CD14-positive monocyte (primary cell): Measurements from ENCODE around the gene FNDC3A. TPM values are rescaled to one million over a fixed set of nuclear protein-coding genes. Genes with fewer than 3 reads are reported as not detected.
A peak's percentile ranks its signal among the peaks of the same experiment; 100 is the strongest.

ENCODE experiments used
- DNase-seq, 3 donors: peaks; one replicate each; pipeline ENCODE4 v3.0.0-alpha.2; 2011 to 2022
- H2AFZ ChIP-seq: 2 replicates; pipeline ENCODE4 v1.6.0; 2012; ENCODE audit warnings: mild to moderate bottlenecking, low read depth, low read length, inconsistent platforms; ENCODE audit not compliant: insufficient read depth, poor library complexity, severe bottlenecking
- H3K27ac ChIP-seq, 2 donors: 1 replicate in 1 of 2; 2 replicates in 1 of 2; pipeline ENCODE4 v1.5.1; 2012 to 2013; ENCODE audit warnings: low read length in 2 of 2, control low read depth in 1 of 2, inconsistent platforms in 1 of 2, low read depth in 1 of 2, mild to moderate bottlenecking in 1 of 2
- H3K27me3 ChIP-seq, 2 donors: one replicate each; pipeline versions ENCODE4 v1.6.0 to v1.6.1; 2011 to 2013; ENCODE audit warnings: low read length in 2 of 2; ENCODE audit not compliant: control insufficient read depth in 2 of 2, insufficient read depth in 2 of 2
- H3K36me3 ChIP-seq, 2 donors: replicated peaks in 1 of 2; 1 replicate in 1 of 2; 2 replicates in 1 of 2; pipeline versions ENCODE4 v1.5.1 to v1.6.1; 2012 to 2013; ENCODE audit warnings: low read length in 2 of 2, control low read depth in 1 of 2, inconsistent platforms in 1 of 2, mild to moderate bottlenecking in 1 of 2; ENCODE audit not compliant: insufficient read depth in 2 of 2, control insufficient read depth in 1 of 2
- H3K4me1 ChIP-seq, 2 donors: 1 replicate in 1 of 2; 2 replicates in 1 of 2; pipeline versions ENCODE4 v1.5.1 to v1.6.1; 2012 to 2013; ENCODE audit warnings: low read length in 2 of 2, control low read depth in 1 of 2, inconsistent platforms in 1 of 2, mild to moderate bottlenecking in 1 of 2, moderate library complexity in 1 of 2; ENCODE audit not compliant: insufficient read depth in 2 of 2, control insufficient read depth in 1 of 2
- H3K4me2 ChIP-seq: replicated peaks from 2 replicates; pipeline ENCODE3; 2012; ENCODE audit warnings: low read length, moderate library complexity, mild to moderate bottlenecking; ENCODE audit not compliant: poor library complexity, severe bottlenecking; ENCODE audit errors: extremely low read depth
- H3K4me3 ChIP-seq, 3 experiments: fragments of 200-600 bp in 1 of 3; sonication (generic) in 1 of 3; replicated peaks in 1 of 3; 1 replicate in 2 of 3; 2 replicates in 1 of 3; pipeline ENCODE4 v1.5.1; 2011 to 2013; ENCODE audit warnings: low read length in 3 of 3, mild to moderate bottlenecking in 3 of 3, control low read depth in 2 of 3, low read depth in 2 of 3, inconsistent platforms in 1 of 3, moderate library complexity in 1 of 3
- H3K79me2 ChIP-seq: 2 replicates; pipeline ENCODE4 v1.6.0; 2012; ENCODE audit warnings: mild to moderate bottlenecking, control low read depth, inconsistent platforms, low read length, moderate library complexity; ENCODE audit not compliant: insufficient read depth
- H3K9ac ChIP-seq: 2 replicates; pipeline ENCODE4 v1.6.0; 2017; ENCODE audit warnings: low read length, mild to moderate bottlenecking; ENCODE audit not compliant: insufficient read depth, poor library complexity, severe bottlenecking
- H3K9me3 ChIP-seq, 2 donors: replicated peaks in 1 of 2; 1 replicate in 1 of 2; 2 replicates in 1 of 2; pipeline versions ENCODE4 v1.5.1 to v1.6.1; 2012 to 2013; ENCODE audit warnings: low read length in 2 of 2, control low read depth in 1 of 2; ENCODE audit not compliant: control insufficient read depth in 1 of 2, insufficient read depth in 1 of 2
- H4K20me1 ChIP-seq: 2 replicates; pipeline ENCODE4 v1.6.0; 2012; ENCODE audit warnings: mild to moderate bottlenecking, low read length, control low read depth, moderate library complexity; ENCODE audit not compliant: insufficient read depth
- H3K27ac Mint-ChIP-seq, 7 donors: one replicate each; pipeline ENCODE4 v1.8.0; 2020; ENCODE audit warnings: mild to moderate bottlenecking in 7 of 7, mixed read lengths in 7 of 7, moderate library complexity in 6 of 7, inconsistent platforms in 2 of 7
- H3K27me3 Mint-ChIP-seq, 3 donors: one replicate each; pipeline ENCODE4 v1.8.0; 2021 to 2022; ENCODE audit warnings: low read depth in 3 of 3, mild to moderate bottlenecking in 3 of 3, mixed read lengths in 3 of 3, moderate library complexity in 3 of 3, inconsistent platforms in 1 of 3
- H3K36me3 Mint-ChIP-seq, 2 donors: one replicate each; pipeline ENCODE4 v1.8.0; 2020; ENCODE audit warnings: mixed read lengths in 2 of 2, inconsistent platforms in 1 of 2, mild to moderate bottlenecking in 1 of 2
- H3K4me1 Mint-ChIP-seq: one replicate; pipeline ENCODE4 v1.8.0; 2020; ENCODE audit warnings: mild to moderate bottlenecking, mixed read lengths
- H3K4me3 Mint-ChIP-seq, 2 donors: one replicate each; pipeline ENCODE4 v1.8.0; 2020; ENCODE audit warnings: mild to moderate bottlenecking in 2 of 2, mixed read lengths in 2 of 2, moderate library complexity in 1 of 2
- H3K9me3 Mint-ChIP-seq, 7 donors: one replicate each; pipeline ENCODE4 v1.8.0; 2020 to 2022; ENCODE audit warnings: mixed read lengths in 7 of 7, mild to moderate bottlenecking in 6 of 7, moderate library complexity in 6 of 7, inconsistent platforms in 2 of 7
- WGBS: methylation state at CpG from one replicate; pipeline ENCODE4 v1.1.5; 2013; ENCODE audit warnings: missing lambda C conversion rate; ENCODE audit not compliant: insufficient coverage; 5-methylcytosine and 5-hydroxymethylcytosine counted together
- intact Hi-C, 2 donors: fragments of 100-400 bp; cut with micrococcal nuclease; formaldehyde crosslinking; loops; one replicate each; pipeline versions ENCODE4 v1.15.0 to v1.15.1; 2023
- polyA plus RNA-seq, 3 donors: library from polyadenylated mRNA; depleted of rRNA in 1 of 3; unstranded in 2 of 3; stranded (reverse) in 1 of 3; fragments of 300-500 nt in 2 of 3; fragments of >200 nt in 1 of 3; fragmentation: Illumina TruSeq in 2 of 3; gene quantifications; 1 replicate in 2 of 3; 2 replicates in 1 of 3; pipeline ENCODE4 v1.2.3, GENCODE V29; 2012 to 2021
- TF ChIP-seq, protein P1 (sequence below): fragments of 200-600 bp; IDR thresholded peaks from one replicate; pipeline ENCODE4 v1.8.0; 2022; ENCODE audit warnings: antibody characterized with exemption, mild to moderate bottlenecking

The FNDC3A gene
- polyA plus RNA-seq, 3 donors: 8.3 to 27.0 (median 12.0) TPM

GRCh38 chr13:49164712-49165111, 189.0 kb downstream of the FNDC3A start:
- Histone ChIP-seq H2AFZ (no peak overlapping the region), H3K27me3 (no peaks in the 10 kb centered on the region)

GRCh38 chr13:49165798-49166752, 190.4 kb downstream of the FNDC3A start:
- TF ChIP-seq, protein P1, sequence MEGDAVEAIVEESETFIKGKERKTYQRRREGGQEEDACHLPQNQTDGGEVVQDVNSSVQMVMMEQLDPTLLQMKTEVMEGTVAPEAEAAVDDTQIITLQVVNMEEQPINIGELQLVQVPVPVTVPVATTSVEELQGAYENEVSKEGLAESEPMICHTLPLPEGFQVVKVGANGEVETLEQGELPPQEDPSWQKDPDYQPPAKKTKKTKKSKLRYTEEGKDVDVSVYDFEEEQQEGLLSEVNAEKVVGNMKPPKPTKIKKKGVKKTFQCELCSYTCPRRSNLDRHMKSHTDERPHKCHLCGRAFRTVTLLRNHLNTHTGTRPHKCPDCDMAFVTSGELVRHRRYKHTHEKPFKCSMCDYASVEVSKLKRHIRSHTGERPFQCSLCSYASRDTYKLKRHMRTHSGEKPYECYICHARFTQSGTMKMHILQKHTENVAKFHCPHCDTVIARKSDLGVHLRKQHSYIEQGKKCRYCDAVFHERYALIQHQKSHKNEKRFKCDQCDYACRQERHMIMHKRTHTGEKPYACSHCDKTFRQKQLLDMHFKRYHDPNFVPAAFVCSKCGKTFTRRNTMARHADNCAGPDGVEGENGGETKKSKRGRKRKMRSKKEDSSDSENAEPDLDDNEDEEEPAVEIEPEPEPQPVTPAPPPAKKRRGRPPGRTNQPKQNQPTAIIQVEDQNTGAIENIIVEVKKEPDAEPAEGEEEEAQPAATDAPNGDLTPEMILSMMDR: no peak
- Histone ChIP-seq H3K79me2 (peaks cover 20% of the 10 kb centered on the region), H3K9ac (peak overlapping the region; percentile 17), H3K27me3 (no peaks in the 10 kb centered on the region), H3K36me3 (peaks cover 43 to 76% of the 10 kb centered on the region in 2 donors), H3K9me3 (peaks cover 15 to 19% of the 10 kb centered on the region in 2 donors), H3K4me2 (no peak overlapping the region), H2AFZ (no peak overlapping the region), H3K4me1 (peaks cover 11% of the 10 kb centered on the region in 2 donors), H3K4me3 (no peak overlapping the region), H3K27ac (peak overlapping the region in 1 of 2 donors; percentile 60), H4K20me1 (peaks cover 17% of the 10 kb centered on the region)
- Mint-ChIP-seq H3K27me3 (peaks cover 0 to 2% (median 0%) of the 10 kb centered on the region in 3 donors), H3K4me1 (peaks cover 18% of the 10 kb centered on the region), H3K9me3 (peaks cover 23 to 34% (median 31%) of the 10 kb centered on the region in 7 donors), H3K4me3 (no peak overlapping the region), H3K36me3 (peaks cover 58 to 68% of the 10 kb centered on the region in 2 donors), H3K27ac (peak overlapping the region; percentile 12 to 77 (median 72))
- DNase-seq: peak in 1 of 3 donors; percentile 31
- intact Hi-C loops: no loop called here
- WGBS: 53% methylated on average over 4 of the region's 5 CpGs

More at GRCh38 chr13:49164712-49165111, 189.0 kb downstream of the FNDC3A start:
- Mint-ChIP-seq H3K36me3 (peaks cover 60 to 67% of the 10 kb centered on the region in 2 donors), H3K4me3 (no peak overlapping the region), H3K27ac (no peak overlapping the region), H3K9me3 (peaks cover 23 to 37% (median 31%) of the 10 kb centered on the region in 7 donors), H3K27me3 (peaks cover 0 to 2% (median 0%) of the 10 kb centered on the region in 3 donors), H3K4me1 (peaks cover 18% of the 10 kb centered on the region)
- intact Hi-C loops: no loop called here
- no peak for DNase-seq
- Histone ChIP-seq H3K4me2 (no peak overlapping the region), H3K79me2 (peaks cover 20% of the 10 kb centered on the region), H4K20me1 (peaks cover 17% of the 10 kb centered on the region), H3K36me3 (peaks cover 35 to 64% of the 10 kb centered on the region in 2 donors), H3K4me1 (peaks cover 11% of the 10 kb centered on the region in 2 donors), H3K9ac (no peak overlapping the region), H3K9me3 (peaks cover 15 to 19% of the 10 kb centered on the region in 2 donors), H3K4me3 (no peak overlapping the region), H3K27ac (no peak overlapping the region)
- 100% methylated on average over 1 of the region's 7 CpGs for WGBS
- TF ChIP-seq, protein P1: no peak
